ENCODE measurements around the gene CCDC180. TPM values are rescaled to one million over a fixed set of nuclear protein-coding genes. Genes with fewer than 3 reads are reported as not detected.

CCDC180 gene
- total and polyA plus RNA-seq, 3 donors from 2014 or later = 52.3 to 89.3 (median 66.1) TPM

DNA sequence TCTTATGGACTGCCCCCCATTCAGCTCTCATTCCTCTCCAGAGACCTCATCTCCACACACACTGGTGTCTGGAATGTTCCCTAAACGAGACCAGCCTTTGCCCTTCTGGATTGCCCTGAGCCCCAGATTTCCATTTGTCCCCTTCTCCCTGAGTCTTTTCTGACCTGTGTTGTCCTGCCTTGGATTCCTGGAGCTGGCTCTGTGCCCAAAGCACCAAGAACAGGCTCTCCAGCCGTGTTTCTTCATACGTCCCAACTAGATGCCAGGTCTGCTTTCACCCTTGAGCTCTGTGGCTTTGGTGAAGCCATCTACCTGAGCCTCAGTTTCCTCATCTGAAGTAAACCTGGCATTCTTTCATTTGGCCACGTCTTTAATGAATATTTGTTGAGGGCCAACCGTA, 6.3 kb downstream of the CCDC180 start:
- no peaks in the 10 kb centered on the region for H3K27me3 ChIP-seq
- DNase-seq = no peak
- no peaks in the 10 kb centered on the region for H3K9me3 ChIP-seq
- WGBS, 2 donors = 83 to 86% methylated on average over 5 of the region's 5 CpGs
- no peaks in the 10 kb centered on the region for H3K4me1 ChIP-seq
- intact Hi-C loops (cut with DNase I; ENCODE audit: low total_unique reads) = no loop called here
- H3K27ac ChIP-seq = no peak overlapping the region
- no peak overlapping the region for H3K4me3 ChIP-seq
- no peaks in the 10 kb centered on the region for H3K36me3 ChIP-seq (ENCODE audit: low read depth, missing control alignments)
- no peak for TF ChIP-seq POLR2A (IDR thresholded peaks at IDR 0.05)
- TF ChIP-seq, protein P1, sequence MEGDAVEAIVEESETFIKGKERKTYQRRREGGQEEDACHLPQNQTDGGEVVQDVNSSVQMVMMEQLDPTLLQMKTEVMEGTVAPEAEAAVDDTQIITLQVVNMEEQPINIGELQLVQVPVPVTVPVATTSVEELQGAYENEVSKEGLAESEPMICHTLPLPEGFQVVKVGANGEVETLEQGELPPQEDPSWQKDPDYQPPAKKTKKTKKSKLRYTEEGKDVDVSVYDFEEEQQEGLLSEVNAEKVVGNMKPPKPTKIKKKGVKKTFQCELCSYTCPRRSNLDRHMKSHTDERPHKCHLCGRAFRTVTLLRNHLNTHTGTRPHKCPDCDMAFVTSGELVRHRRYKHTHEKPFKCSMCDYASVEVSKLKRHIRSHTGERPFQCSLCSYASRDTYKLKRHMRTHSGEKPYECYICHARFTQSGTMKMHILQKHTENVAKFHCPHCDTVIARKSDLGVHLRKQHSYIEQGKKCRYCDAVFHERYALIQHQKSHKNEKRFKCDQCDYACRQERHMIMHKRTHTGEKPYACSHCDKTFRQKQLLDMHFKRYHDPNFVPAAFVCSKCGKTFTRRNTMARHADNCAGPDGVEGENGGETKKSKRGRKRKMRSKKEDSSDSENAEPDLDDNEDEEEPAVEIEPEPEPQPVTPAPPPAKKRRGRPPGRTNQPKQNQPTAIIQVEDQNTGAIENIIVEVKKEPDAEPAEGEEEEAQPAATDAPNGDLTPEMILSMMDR (IDR thresholded peaks at IDR 0.05) = no peak

DNA sequence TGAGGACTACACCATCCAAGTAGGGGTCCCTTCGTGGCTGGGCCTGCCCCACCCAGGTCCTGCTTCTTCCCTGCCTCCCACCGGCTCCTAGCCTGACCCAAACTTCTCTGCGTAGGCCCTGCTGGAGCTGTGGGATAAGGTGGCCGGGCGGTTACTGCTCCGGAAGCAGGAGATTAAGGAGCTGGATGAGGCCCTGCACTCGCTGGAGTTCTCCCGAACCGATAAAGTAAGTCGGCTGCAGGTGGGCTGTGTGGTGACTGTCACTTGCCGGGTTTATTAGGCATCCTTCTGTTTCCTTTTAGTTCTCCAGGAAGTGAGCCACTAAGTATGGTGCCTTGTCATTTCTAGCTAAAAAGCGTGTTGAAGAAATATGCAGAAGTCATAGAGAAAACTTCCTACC, 7.0 kb downstream of the CCDC180 start:
- intact Hi-C loops (cut with DNase I; ENCODE audit: low total_unique reads) = no loop called here
- H3K9me3 ChIP-seq = no peaks in the 10 kb centered on the region
- no peak overlapping the region for H3K27ac ChIP-seq
- H3K4me3 ChIP-seq = no peak overlapping the region
- no peaks in the 10 kb centered on the region for H3K36me3 ChIP-seq (ENCODE audit: low read depth, missing control alignments)
- no peak for DNase-seq
- WGBS, 2 donors = 82 to 95% methylated on average over 4 to 12 of the region's 12 CpGs
- no peaks in the 10 kb centered on the region for H3K4me1 ChIP-seq
- no peak for TF ChIP-seq POLR2A (IDR thresholded peaks at IDR 0.05)
- TF ChIP-seq, protein P1 (IDR thresholded peaks at IDR 0.05) = no peak
- H3K27me3 ChIP-seq = no peaks in the 10 kb centered on the region

DNA sequence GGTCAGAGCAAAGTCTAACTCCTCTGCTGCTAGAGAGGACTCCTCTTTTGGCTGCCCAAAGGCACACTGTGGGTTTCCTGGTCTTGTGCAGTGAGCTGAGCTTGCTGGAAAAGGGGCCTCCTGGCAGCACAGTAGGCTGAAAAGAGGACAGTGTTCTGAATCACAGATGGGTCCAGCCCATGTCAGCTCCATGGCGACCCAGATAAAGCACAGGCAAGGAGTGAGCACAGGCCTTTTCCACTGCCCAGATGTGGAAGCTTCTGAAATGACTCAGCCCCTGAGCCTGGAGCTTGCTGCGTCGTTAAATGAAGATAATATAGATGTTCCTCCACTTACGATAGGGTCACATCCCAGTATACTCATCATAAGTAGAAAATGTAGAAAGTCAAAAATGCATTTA, 8.1 kb downstream of the CCDC180 start:
- TF ChIP-seq, protein P1 (IDR thresholded peaks at IDR 0.05) = no peak
- TF ChIP-seq POLR2A (IDR thresholded peaks at IDR 0.05) = no peak
- Histone ChIP-seq H3K27me3 (no peaks in the 10 kb centered on the region), H3K4me1 (no peaks in the 10 kb centered on the region), H3K9me3 (no peaks in the 10 kb centered on the region), H3K27ac (no peak overlapping the region), H3K36me3 (ENCODE audit: low read depth, missing control alignments) (no peaks in the 10 kb centered on the region), H3K4me3 (no peak overlapping the region)
- WGBS, 2 donors = 58 to 65% methylated on average over 4 of the region's 4 CpGs
- intact Hi-C loops (cut with DNase I; ENCODE audit: low total_unique reads) = no loop called here
- DNase-seq = no peak

DNA sequence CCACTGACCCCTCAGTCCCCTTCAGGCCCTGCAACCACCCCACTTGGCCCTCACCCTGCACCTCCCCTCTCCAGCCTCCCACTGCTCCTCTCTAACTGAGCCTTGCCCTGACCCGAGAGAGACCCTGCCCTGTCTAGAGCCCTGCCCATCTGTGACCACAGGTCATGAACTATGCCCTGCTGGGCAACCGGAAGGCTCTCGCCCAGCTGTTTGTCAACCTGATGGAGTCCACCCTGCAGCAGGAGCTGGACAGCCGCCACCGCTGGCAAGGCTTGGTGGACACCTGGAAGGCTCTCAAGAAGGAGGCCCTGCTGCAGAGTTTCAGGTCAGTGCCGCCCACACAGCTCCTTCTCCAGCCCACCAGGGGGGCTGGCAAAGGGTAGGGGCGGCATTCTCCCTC, 9.4 kb downstream of the CCDC180 start:
- no peaks in the 10 kb centered on the region for H3K4me1 ChIP-seq
- WGBS, 2 donors = 89 to 100% methylated on average over 5 to 7 of the region's 7 CpGs
- no peaks in the 10 kb centered on the region for H3K27me3 ChIP-seq
- intact Hi-C loops (cut with DNase I; ENCODE audit: low total_unique reads) = no loop called here
- H3K4me3 ChIP-seq = no peak overlapping the region
- no peak overlapping the region for H3K27ac ChIP-seq
- H3K9me3 ChIP-seq = no peaks in the 10 kb centered on the region
- no peak for DNase-seq
- no peaks in the 10 kb centered on the region for H3K36me3 ChIP-seq (ENCODE audit: low read depth, missing control alignments)
- TF ChIP-seq, protein P1 (IDR thresholded peaks at IDR 0.05) = no peak
- TF ChIP-seq POLR2A (IDR thresholded peaks at IDR 0.05) = no peak

DNA sequence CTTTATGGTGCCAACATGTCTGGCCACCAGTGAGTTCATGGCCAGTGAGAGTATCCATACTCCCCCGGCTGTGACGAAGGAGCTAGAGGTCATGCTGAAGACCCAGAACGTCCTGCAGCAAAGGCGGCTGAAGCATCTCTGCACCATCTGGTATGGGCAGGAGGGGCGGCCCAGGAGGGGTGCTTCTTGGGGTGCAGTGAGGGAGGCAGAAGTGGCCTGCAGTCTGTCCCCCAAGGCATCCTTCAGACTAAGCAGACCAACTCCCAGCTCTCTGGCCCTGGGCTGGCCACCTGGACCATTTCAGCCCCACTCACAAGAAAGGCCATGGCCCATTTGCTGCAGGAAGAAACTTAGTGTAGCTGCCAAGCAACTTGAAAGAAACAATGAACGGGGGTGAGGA, 11.0 kb downstream of the CCDC180 start:
- H3K36me3 ChIP-seq (ENCODE audit: low read depth, missing control alignments) = no peaks in the 10 kb centered on the region
- H3K9me3 ChIP-seq = no peaks in the 10 kb centered on the region
- no peaks in the 10 kb centered on the region for H3K27me3 ChIP-seq
- H3K27ac ChIP-seq = no peak overlapping the region
- TF ChIP-seq, protein P1 (IDR thresholded peaks at IDR 0.05) = no peak
- TF ChIP-seq POLR2A (IDR thresholded peaks at IDR 0.05) = no peak
- DNase-seq = no peak
- WGBS, 2 donors = 77 to 89% methylated on average over 6 of the region's 6 CpGs
- intact Hi-C loops (cut with DNase I; ENCODE audit: low total_unique reads) = no loop called here
- no peak overlapping the region for H3K4me3 ChIP-seq
- no peaks in the 10 kb centered on the region for H3K4me1 ChIP-seq
